ENCODE results near the gene SPRY1.

DNA sequence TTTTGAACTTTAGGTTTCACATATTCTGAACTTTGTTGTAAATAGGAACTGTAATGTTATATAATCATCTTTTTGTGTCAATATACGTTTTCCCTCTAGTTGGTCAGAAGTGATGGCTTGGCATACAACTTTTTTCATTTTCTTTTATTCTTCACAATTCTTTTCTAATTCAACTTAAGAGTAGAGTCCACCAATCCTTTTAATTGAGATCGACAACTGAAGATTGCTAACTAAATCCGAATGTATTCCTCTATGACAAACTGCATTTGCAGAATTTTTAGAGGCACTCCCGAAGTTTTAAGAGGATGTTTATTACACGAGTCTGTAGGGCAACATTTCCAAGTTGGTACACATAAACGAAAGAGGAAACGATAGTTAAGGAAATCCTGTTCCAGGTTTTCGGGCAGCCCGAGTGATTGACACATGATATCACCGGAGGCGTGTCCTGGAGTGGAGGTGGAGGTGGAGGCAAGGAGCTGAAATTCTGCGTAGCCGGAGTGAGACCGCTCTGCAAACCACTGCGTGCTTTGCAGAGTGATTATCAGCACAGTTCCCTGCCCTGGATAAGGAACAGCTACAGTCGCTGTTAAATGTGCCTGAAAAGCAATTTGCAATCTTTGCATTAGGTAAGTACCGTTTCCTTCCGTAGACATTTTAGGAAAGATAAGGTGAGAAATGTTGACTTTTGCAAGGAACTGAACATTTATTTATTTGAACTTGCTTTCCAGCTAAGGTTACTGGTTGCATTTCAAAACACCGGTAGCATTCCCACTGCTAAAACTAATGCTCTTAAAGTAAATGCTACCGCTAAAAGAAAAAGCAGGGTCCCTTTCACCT is at the start of gene SPRY1:
- TF ChIP-seq POLR2A (IDR thresholded peaks at IDR 0.05), result peak; percentile 65 to 88
- TF ChIP-seq, protein P1, sequence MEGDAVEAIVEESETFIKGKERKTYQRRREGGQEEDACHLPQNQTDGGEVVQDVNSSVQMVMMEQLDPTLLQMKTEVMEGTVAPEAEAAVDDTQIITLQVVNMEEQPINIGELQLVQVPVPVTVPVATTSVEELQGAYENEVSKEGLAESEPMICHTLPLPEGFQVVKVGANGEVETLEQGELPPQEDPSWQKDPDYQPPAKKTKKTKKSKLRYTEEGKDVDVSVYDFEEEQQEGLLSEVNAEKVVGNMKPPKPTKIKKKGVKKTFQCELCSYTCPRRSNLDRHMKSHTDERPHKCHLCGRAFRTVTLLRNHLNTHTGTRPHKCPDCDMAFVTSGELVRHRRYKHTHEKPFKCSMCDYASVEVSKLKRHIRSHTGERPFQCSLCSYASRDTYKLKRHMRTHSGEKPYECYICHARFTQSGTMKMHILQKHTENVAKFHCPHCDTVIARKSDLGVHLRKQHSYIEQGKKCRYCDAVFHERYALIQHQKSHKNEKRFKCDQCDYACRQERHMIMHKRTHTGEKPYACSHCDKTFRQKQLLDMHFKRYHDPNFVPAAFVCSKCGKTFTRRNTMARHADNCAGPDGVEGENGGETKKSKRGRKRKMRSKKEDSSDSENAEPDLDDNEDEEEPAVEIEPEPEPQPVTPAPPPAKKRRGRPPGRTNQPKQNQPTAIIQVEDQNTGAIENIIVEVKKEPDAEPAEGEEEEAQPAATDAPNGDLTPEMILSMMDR (IDR thresholded peaks at IDR 0.05 in 4 of 5, conservative IDR thresholded peaks at IDR 0.05 in 1 of 5), result no peak
